ENCODE results near the gene AFAP1L1.

DNA sequence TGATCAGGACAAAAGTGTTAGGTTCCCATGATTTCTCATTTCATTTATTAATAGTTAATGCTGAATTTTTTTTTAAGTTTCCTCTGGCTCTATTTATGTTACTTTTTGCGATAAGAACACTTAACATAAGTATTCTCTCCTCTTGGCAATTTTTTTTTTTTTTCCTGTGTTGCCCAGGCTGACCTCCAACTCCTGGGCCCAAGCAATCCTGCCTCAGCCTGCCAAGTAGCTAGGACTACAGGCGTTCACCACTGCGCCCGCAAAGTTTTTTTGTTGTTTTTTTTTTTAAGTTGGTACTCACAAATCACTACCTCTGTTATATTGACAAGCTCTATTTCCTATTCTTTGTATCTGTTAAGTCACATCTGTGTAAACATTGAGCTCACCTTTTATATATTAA lies 80.5 kb downstream of the AFAP1L1 start:
- TF ChIP-seq, protein P1, sequence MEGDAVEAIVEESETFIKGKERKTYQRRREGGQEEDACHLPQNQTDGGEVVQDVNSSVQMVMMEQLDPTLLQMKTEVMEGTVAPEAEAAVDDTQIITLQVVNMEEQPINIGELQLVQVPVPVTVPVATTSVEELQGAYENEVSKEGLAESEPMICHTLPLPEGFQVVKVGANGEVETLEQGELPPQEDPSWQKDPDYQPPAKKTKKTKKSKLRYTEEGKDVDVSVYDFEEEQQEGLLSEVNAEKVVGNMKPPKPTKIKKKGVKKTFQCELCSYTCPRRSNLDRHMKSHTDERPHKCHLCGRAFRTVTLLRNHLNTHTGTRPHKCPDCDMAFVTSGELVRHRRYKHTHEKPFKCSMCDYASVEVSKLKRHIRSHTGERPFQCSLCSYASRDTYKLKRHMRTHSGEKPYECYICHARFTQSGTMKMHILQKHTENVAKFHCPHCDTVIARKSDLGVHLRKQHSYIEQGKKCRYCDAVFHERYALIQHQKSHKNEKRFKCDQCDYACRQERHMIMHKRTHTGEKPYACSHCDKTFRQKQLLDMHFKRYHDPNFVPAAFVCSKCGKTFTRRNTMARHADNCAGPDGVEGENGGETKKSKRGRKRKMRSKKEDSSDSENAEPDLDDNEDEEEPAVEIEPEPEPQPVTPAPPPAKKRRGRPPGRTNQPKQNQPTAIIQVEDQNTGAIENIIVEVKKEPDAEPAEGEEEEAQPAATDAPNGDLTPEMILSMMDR (IDR thresholded peaks at IDR 0.05), result no peak
- TF ChIP-seq EZH2 (IDR thresholded peaks at IDR 0.05), result no peak
- TF ChIP-seq EZH2phosphoT487 (IDR thresholded peaks at IDR 0.05), result no peak

All from neural progenitor cell (in vitro differentiated cells).